ENCODE results near the gene GTF2A1L.

GTF2A1L gene

GRCh38 chr2:48635786-48636185, 18.1 kb downstream of the GTF2A1L start:
- H3K36me3 Mint-ChIP-seq (ENCODE audit: low read depth), result no peaks in the 10 kb centered on the region
- peaks cover 5% of the 10 kb centered on the region for H3K9me3 Mint-ChIP-seq
- peaks cover 30% of the 10 kb centered on the region for H3K27me3 Mint-ChIP-seq
- no peaks in the 10 kb centered on the region for H3K4me1 Mint-ChIP-seq (ENCODE audit: low read depth)
- H3K4me3 Mint-ChIP-seq, result no peak overlapping the region
- H3K27ac Mint-ChIP-seq, result no peak overlapping the region
- no peak for DNase-seq

- Mint-ChIP-seq H3K4me1 (ENCODE audit: low read depth) (no peaks in the 10 kb centered on the region), H3K36me3 (ENCODE audit: low read depth) (no peaks in the 10 kb centered on the region), H3K27me3 (peaks cover 26% of the 10 kb centered on the region), H3K9me3 (peaks cover 5% of the 10 kb centered on the region), H3K4me3 (no peak overlapping the region), H3K27ac (no peak overlapping the region)
- no peak for DNase-seq
Observed at GRCh38 chr2:48638261-48638660, 20.6 kb downstream of the GTF2A1L start.

- Mint-ChIP-seq H3K4me3 (no peak overlapping the region), H3K9me3 (no peaks in the 10 kb centered on the region), H3K27ac (no peak overlapping the region), H3K4me1 (ENCODE audit: low read depth) (no peaks in the 10 kb centered on the region), H3K36me3 (ENCODE audit: low read depth) (no peaks in the 10 kb centered on the region), H3K27me3 (no peaks in the 10 kb centered on the region)
- DNase-seq, result no peak
Observed at GRCh38 chr2:48651158-48651790, 33.6 kb downstream of the GTF2A1L start.

GRCh38 chr2:48668992-48669391, 51.3 kb downstream of the GTF2A1L start:
- H3K27me3 Mint-ChIP-seq, result peaks cover 9% of the 10 kb centered on the region
- H3K4me1 Mint-ChIP-seq (ENCODE audit: low read depth), result no peaks in the 10 kb centered on the region
- H3K27ac Mint-ChIP-seq, result no peak overlapping the region
- no peaks in the 10 kb centered on the region for H3K9me3 Mint-ChIP-seq
- DNase-seq, result no peak
- no peaks in the 10 kb centered on the region for H3K36me3 Mint-ChIP-seq (ENCODE audit: low read depth)
- H3K4me3 Mint-ChIP-seq, result no peak overlapping the region

GRCh38 chr2:48673581-48673980, 55.9 kb downstream of the GTF2A1L start:
- no peaks in the 10 kb centered on the region for H3K4me1 Mint-ChIP-seq (ENCODE audit: low read depth)
- peaks cover 8% of the 10 kb centered on the region for H3K27me3 Mint-ChIP-seq
- no peak overlapping the region for H3K4me3 Mint-ChIP-seq
- H3K9me3 Mint-ChIP-seq, result no peaks in the 10 kb centered on the region
- no peak for DNase-seq
- H3K36me3 Mint-ChIP-seq (ENCODE audit: low read depth), result no peaks in the 10 kb centered on the region
- no peak overlapping the region for H3K27ac Mint-ChIP-seq

- no peaks in the 10 kb centered on the region for H3K4me1 Mint-ChIP-seq (ENCODE audit: low read depth)
Observed at GRCh38 chr2:48674933-48675332, 57.3 kb downstream of the GTF2A1L start.

GRCh38 chr2:48677450-48677849, 59.8 kb downstream of the GTF2A1L start:
- Mint-ChIP-seq H3K27me3 (peaks cover 7% of the 10 kb centered on the region), H3K36me3 (ENCODE audit: low read depth) (no peaks in the 10 kb centered on the region), H3K9me3 (no peaks in the 10 kb centered on the region), H3K27ac (no peak overlapping the region), H3K4me1 (ENCODE audit: low read depth) (no peaks in the 10 kb centered on the region), H3K4me3 (no peak overlapping the region)
- no peak for DNase-seq

More at GRCh38 chr2:48674933-48675332, 57.3 kb downstream of the GTF2A1L start:
- no peak for DNase-seq
- Mint-ChIP-seq H3K27ac (no peak overlapping the region), H3K9me3 (no peaks in the 10 kb centered on the region), H3K4me3 (no peak overlapping the region), H3K27me3 (peaks cover 5% of the 10 kb centered on the region), H3K36me3 (ENCODE audit: low read depth) (no peaks in the 10 kb centered on the region)

GRCh38 chr2:48685126-48685525, 67.5 kb downstream of the GTF2A1L start:
- no peak overlapping the region for H3K27ac Mint-ChIP-seq
- H3K4me1 Mint-ChIP-seq (ENCODE audit: low read depth), result no peaks in the 10 kb centered on the region
- H3K9me3 Mint-ChIP-seq, result no peaks in the 10 kb centered on the region
- DNase-seq, result no peak
- no peaks in the 10 kb centered on the region for H3K36me3 Mint-ChIP-seq (ENCODE audit: low read depth)
- H3K27me3 Mint-ChIP-seq, result peaks cover 15% of the 10 kb centered on the region
- H3K4me3 Mint-ChIP-seq, result no peak overlapping the region

- no peaks in the 10 kb centered on the region for H3K27me3 Mint-ChIP-seq
- no peak for DNase-seq
- no peak overlapping the region for H3K4me3 Mint-ChIP-seq
- no peaks in the 10 kb centered on the region for H3K9me3 Mint-ChIP-seq
- no peak overlapping the region for H3K27ac Mint-ChIP-seq
- no peaks in the 10 kb centered on the region for H3K36me3 Mint-ChIP-seq (ENCODE audit: low read depth)
- H3K4me1 Mint-ChIP-seq (ENCODE audit: low read depth), result no peaks in the 10 kb centered on the region
Observed at GRCh38 chr2:48691935-48692691, 74.5 kb downstream of the GTF2A1L start.

GRCh38 chr2:48693066-48693465, 75.4 kb downstream of the GTF2A1L start:
- no peaks in the 10 kb centered on the region for H3K36me3 Mint-ChIP-seq (ENCODE audit: low read depth)
- H3K27ac Mint-ChIP-seq, result no peak overlapping the region
- DNase-seq, result no peak
- H3K9me3 Mint-ChIP-seq, result no peaks in the 10 kb centered on the region
- no peaks in the 10 kb centered on the region for H3K4me1 Mint-ChIP-seq (ENCODE audit: low read depth)
- no peaks in the 10 kb centered on the region for H3K27me3 Mint-ChIP-seq
- H3K4me3 Mint-ChIP-seq, result no peak overlapping the region

GRCh38 chr2:48693645-48694044, 76.0 kb downstream of the GTF2A1L start:
- Mint-ChIP-seq H3K27ac (no peak overlapping the region), H3K27me3 (no peaks in the 10 kb centered on the region), H3K4me3 (no peak overlapping the region), H3K4me1 (ENCODE audit: low read depth) (no peaks in the 10 kb centered on the region), H3K9me3 (no peaks in the 10 kb centered on the region), H3K36me3 (ENCODE audit: low read depth) (no peaks in the 10 kb centered on the region)
- no peak for DNase-seq

GRCh38 chr2:48694149-48694548, 76.5 kb downstream of the GTF2A1L start:
- no peak for DNase-seq
- H3K9me3 Mint-ChIP-seq, result no peaks in the 10 kb centered on the region
- no peaks in the 10 kb centered on the region for H3K36me3 Mint-ChIP-seq (ENCODE audit: low read depth)

GRCh38 chr2:48695991-48696390, 78.3 kb downstream of the GTF2A1L start:
- no peaks in the 10 kb centered on the region for H3K9me3 Mint-ChIP-seq
- H3K4me1 Mint-ChIP-seq (ENCODE audit: low read depth), result no peaks in the 10 kb centered on the region
- no peaks in the 10 kb centered on the region for H3K36me3 Mint-ChIP-seq (ENCODE audit: low read depth)
- no peak overlapping the region for H3K4me3 Mint-ChIP-seq
- no peak for DNase-seq
- no peak overlapping the region for H3K27ac Mint-ChIP-seq
- H3K27me3 Mint-ChIP-seq, result no peaks in the 10 kb centered on the region

More at GRCh38 chr2:48694149-48694548, 76.5 kb downstream of the GTF2A1L start:
- Mint-ChIP-seq H3K4me3 (no peak overlapping the region), H3K27me3 (no peaks in the 10 kb centered on the region), H3K4me1 (ENCODE audit: low read depth) (no peaks in the 10 kb centered on the region), H3K27ac (no peak overlapping the region)

GRCh38 chr2:48696881-48697280, 79.2 kb downstream of the GTF2A1L start:
- Mint-ChIP-seq H3K4me3 (no peak overlapping the region), H3K36me3 (ENCODE audit: low read depth) (no peaks in the 10 kb centered on the region), H3K4me1 (ENCODE audit: low read depth) (no peaks in the 10 kb centered on the region), H3K27ac (no peak overlapping the region), H3K27me3 (no peaks in the 10 kb centered on the region), H3K9me3 (no peaks in the 10 kb centered on the region)
- DNase-seq, result no peak

- no peak for DNase-seq
- no peaks in the 10 kb centered on the region for H3K36me3 Mint-ChIP-seq (ENCODE audit: low read depth)
- H3K27me3 Mint-ChIP-seq, result no peaks in the 10 kb centered on the region
- H3K27ac Mint-ChIP-seq, result no peak overlapping the region
- no peaks in the 10 kb centered on the region for H3K9me3 Mint-ChIP-seq
- no peak overlapping the region for H3K4me3 Mint-ChIP-seq
- no peaks in the 10 kb centered on the region for H3K4me1 Mint-ChIP-seq (ENCODE audit: low read depth)
Observed at GRCh38 chr2:48699348-48699930, 81.8 kb downstream of the GTF2A1L start.
